Hematopoietic multipotent progenitor cell (in vitro differentiated cells): Measurements from ENCODE around the gene UGP2. TPM values are rescaled to one million over a fixed set of nuclear protein-coding genes. Genes with fewer than 3 reads are reported as not detected.
"Not testable (repeated sequence)": the region's sequence is repeated elsewhere in the genome, so short reads cannot be mapped to it uniquely, and the experiment has no call there.

Experiments
- DNase-seq, 3 donors: peaks; one replicate each; pipeline ENCODE4 v3.0.0-alpha.2; 2011 to 2015; ENCODE audit warnings: low read depth in 2 of 3, low spot score in 2 of 3
- total RNA-seq: library from RNA; depleted of rRNA; stranded (reverse); fragments of >200 nt; gene quantifications from one replicate; pipeline ENCODE4 v1.2.3, GENCODE V29; 2012

The UGP2 gene
- total RNA-seq, 1 donor, result 23.7 TPM

- no peak for DNase-seq
Observed at GRCh38 chr2:63840081-63840784, 1.5 kb upstream of the UGP2 start.

- DNase-seq, result peak; percentile 89 to 99 (median 98)
Observed at GRCh38 chr2:63840785-63841253, 877 bp upstream of the UGP2 start.

GRCh38 chr2:63842149-63843061 lies 709 bp downstream of the UGP2 start:
- no peak for DNase-seq

- DNase-seq, result no peak
Observed at GRCh38 chr2:63843093-63843492, 1.4 kb downstream of the UGP2 start.

DNA sequence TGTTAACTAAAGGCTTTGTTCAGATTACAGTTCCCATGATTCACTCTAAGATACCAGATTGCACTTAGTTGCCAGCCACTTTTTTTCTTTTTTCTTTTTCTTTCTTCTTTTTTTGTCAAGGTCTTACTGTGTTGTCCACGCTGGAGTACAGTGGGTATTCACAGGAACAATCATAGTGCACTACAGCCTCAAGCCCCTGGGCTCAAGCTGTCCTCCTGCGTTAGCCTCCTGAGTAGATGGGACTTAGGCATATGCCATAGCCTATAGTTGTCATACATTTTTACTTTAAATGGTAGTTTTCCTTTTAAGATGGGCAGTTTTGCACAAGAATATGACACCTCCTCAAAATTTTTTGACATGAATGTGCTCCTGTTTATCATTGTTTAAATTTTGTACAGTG lies 2.1 kb downstream of the UGP2 start:
- no peak for DNase-seq

DNA sequence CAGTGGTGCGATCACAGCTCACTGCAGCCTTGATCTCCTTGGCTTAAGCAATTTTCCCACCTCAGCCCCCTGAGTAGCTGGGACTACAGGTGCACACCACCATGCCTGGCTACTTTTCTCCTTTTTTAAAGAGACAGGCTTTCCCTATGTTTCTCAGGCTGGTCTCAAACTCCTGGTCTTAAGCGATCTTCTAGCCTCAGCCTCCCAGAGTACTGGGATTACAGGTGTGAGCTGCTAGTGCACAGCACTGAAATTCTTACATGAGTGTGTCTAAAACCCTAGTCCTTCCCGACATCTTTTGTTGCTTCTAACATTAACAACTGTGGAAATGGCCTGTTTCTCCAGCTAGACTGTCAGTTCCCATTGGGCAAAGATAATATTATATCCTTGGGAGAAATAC lies 2.9 kb downstream of the UGP2 start:
- DNase-seq, result no peak

DNA sequence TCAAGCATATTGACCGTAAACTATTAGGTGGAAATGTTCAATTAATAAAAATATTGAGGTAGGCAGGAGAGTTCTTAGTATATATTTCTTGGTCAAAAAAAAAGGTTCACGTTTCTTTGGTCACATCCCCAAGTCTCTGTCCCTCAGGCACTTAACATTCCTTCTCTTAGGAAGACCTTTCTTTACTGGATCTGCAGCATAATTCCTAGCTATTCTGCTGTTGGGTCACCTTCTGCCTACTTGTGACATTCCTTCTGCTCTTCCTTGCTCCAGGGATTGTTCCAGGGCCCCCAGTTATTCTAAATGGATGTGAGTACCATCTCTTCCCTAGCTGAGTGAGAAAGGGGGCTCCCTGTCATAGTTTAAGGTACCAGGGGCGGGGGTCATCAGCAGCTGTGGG lies 4.2 kb downstream of the UGP2 start:
- no peak for DNase-seq

DNA sequence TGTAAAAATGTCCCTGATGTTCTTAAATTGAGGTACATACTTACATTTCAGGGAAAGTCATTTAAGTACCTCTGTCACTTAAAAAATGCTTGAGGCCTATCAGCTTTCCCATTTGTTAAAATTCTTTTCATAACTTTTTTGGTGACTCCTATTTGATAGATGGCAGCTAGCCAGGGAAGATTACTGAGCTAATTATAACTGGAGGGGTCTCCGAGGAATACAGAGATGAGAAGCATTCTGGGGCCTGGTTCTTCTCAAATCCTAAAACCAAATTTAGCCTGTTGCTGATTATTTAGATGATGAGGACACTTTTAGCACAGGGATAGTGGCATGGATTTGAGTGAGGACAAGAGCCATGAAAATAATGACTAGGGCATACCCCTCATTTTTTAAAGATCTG lies 4.8 kb downstream of the UGP2 start:
- DNase-seq, result no peak

DNA sequence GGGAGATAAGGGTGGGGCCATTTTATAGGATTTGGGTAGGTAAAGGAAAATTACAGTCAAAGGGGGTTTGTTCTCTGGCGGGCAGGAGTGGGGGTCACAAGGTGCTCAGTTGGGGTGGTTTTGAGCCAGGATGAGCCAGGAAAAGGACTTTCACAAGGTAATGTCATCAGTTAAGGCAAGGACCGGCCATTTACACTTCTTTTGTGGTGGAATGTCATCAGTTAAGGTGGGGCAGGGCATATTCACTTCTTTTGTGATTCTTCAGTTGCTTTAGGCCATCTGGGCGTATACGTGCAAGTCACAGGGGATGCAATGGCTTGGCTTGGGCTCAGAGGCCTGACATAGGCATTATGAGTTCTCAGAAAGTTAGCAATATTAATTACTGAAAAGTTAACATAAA lies 5.9 kb downstream of the UGP2 start:
- DNase-seq, result not testable (repeated sequence)

- DNase-seq, result no peak
Observed at GRCh38 chr2:63849381-63850203, 7.9 kb downstream of the UGP2 start.

- DNase-seq, result no peak
Observed at GRCh38 chr2:63850204-63850571, 8.5 kb downstream of the UGP2 start.

DNA sequence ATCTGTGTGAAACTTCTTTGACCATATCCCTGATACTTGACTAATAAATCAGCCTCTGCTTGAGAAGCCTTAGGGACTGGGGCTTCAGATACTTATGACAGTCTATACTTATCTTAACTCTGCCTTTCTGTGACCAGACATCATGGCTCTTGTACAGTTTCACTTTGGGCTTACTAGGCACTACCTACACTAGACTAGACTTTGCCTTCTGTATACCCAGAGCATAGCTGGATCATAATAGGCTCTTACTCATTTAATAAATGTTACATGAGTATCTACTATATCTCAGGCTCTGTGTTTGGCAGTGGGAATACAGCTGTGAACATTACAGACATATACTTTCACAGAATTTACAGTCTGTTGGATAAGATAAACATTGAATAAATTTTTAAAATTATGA lies 9.0 kb downstream of the UGP2 start:
- DNase-seq, result no peak

DNA sequence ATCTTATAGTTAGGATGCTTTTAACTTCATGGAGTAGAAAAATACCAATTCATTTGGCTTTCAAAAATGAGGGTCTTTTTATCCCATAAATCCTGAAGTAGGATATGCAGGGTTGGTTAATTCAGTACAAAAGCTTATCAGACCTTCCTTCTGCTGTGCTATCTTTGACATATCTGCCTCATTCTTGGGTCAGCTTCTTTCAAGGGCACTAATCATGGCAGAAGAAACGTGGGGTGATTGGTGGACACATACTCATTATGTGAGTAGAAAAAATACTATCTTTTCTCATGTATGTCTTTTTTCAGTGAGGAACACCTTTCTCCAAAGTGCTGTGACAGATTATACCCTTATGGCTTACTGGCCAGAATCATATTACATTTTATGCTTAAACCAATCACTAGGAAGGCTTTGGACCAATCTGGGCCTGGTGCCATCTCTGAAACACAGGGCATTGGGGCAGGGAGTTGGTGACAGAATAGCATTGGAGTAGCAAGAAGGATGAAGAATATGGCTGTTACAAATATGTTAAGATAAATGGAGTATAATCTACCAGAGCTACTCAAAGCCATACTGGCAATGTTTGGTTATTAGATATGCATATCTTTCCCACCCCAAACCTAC lies 10.1 kb downstream of the UGP2 start:
- no peak for DNase-seq

DNA sequence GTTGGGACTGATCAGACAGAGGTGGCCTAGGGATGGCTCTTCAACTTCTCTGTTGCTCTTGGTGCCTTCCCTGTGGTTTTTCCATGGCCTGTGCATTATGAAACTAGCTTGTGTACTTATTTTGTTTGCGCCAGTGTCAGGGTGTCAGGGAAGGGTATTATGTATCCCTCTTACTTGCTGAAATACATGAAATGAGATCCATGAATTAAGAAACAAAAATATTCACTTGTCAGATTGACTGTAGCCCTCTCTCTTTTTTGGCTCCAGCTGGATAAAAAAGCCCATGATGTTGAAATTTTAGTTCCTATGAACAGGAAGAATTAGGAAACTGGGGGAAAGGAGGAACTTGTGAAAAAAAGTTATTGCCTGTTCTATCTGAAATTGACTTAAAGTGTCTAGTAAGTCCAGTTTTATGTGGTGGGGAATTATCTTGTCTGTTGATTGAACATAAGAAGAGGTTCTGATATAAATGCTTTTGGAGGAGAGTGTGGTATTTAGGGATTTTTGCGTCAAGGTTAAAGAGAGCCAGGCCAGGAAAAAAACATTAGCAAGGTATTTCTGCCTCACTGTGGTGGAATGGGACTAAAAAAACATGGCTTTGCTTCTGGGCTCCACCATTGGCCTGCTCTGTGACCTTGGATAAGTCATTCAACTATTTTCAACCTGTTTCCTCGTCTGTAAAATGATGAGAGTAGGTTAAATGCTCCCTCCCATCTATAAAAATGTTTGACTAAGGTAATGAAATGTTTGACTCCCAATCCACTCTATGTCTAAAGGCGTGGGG lies 12.0 kb downstream of the UGP2 start:
- DNase-seq, result no peak

DNA sequence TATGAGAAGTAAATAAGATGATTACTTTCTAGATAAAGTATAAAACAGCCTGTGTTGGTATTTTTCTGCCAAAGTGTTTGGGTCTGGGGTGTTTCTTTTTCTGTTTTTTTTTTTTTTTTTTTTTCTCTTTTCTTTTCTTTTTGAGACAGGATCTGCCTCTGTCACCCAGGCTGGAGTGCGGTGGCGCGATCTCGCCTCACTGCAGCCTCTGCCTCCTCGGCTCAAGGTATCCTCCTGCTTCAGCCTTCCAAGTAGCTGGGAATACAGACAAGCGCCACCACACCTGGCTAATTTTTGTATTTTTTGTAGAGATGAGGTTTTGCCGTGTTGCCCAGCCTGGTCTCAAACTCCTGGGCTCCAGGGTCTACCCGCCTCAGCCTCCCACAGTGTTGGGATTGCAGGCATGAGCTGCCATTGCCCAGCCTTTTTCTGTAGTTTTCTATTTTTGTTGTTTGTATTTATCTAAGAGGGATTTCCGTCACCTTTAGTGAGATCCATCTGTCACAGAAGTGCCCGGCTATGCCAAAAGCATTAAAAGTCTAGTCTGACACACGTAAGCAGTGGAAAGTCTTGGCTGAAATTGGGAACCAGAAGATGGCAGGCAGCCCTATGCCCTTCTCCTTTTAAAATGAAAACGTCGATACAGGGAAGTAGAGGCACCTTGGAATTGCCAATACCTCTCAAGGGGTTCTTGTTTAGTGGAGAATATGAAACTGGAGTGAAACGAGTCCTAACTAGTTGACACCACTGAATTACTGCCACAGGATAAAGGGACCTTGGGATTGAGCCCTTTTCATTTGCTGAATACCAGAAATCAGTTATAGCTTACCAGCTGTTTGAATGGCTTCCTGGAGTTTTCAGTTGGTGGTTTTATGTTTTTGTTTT lies 14.0 kb downstream of the UGP2 start:
- no peak for DNase-seq

GRCh38 chr2:63856303-63856603 lies 14.6 kb downstream of the UGP2 start:
- DNase-seq, result peak; percentile 68 to 86 (median 71)

- no peak for DNase-seq
Observed at GRCh38 chr2:63858291-63858690, 16.6 kb downstream of the UGP2 start.

GRCh38 chr2:63861220-63861822 lies 19.6 kb downstream of the UGP2 start:
- peak; percentile 42 to 90 (median 75) for DNase-seq

DNA sequence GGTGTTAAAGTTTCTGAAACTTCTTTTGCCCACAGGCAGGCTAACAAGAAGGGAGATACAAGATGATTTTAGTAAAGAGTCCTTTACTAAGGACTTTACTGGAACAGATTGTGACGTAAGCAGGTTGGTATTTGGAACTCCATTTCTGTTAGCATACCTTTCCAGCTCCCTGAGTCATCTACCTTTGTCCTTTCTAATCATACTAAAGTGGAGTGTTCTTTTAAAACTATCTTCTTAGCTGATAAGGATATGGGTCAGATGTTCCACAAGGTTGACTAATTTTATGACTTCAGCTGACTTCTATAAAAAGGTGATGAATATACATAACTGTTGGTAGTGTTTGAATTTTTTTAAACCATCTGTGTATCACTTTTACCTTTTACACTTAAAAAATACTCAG lies 21.1 kb downstream of the UGP2 start:
- no peak for DNase-seq
